Fibroblast of villous mesenchyme (primary cell): ENCODE results near the gene HIPK4. TPM values are rescaled to one million over a fixed set of nuclear protein-coding genes. Genes with fewer than 3 reads are reported as not detected.

Experiments
- DNase-seq: peaks from one replicate; pipeline ENCODE4 v3.0.0-alpha.2; 2010; ENCODE audit warnings: low read depth
- H3K4me3 ChIP-seq: 2 replicates; pipeline ENCODE4 v1.5.1; 2011; ENCODE audit warnings: low read depth, mild to moderate bottlenecking, low read length
- total RNA-seq: library from RNA; depleted of rRNA; stranded (reverse); fragments of >200 nt; gene quantifications from 2 replicates; pipeline ENCODE4 v1.2.3, GENCODE V29; 2012
- TF ChIP-seq, protein P1 (sequence below): IDR thresholded peaks from 2 replicates; pipeline ENCODE4 v1.5.1; 2012; ENCODE audit warnings: low read depth, mild to moderate bottlenecking, low read length; ENCODE audit not compliant: insufficient read depth

The HIPK4 gene
- total RNA-seq, 1 donor: under 0.01 TPM

DNA sequence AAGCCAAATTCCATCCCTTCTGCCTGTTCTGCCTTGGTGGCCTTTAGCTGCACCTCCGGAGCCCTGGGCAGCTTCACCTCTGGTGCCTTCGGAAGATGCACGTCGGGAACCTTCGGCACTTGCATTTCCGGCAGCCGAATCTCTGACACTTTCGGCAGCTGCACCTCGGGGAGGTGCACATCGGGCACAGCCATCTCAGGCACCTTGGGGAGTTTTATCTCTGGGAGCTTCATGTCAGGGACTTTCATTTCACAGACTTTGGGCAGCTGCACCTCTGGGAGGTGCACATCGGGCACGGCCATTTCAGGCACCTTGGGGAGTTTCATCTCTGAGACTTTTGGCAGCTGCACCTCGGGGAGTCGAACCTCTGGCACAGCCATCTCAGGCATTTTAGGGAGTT lies 6.0 kb upstream of the HIPK4 start:
- no peak overlapping the region for H3K4me3 ChIP-seq
- TF ChIP-seq, protein P1, sequence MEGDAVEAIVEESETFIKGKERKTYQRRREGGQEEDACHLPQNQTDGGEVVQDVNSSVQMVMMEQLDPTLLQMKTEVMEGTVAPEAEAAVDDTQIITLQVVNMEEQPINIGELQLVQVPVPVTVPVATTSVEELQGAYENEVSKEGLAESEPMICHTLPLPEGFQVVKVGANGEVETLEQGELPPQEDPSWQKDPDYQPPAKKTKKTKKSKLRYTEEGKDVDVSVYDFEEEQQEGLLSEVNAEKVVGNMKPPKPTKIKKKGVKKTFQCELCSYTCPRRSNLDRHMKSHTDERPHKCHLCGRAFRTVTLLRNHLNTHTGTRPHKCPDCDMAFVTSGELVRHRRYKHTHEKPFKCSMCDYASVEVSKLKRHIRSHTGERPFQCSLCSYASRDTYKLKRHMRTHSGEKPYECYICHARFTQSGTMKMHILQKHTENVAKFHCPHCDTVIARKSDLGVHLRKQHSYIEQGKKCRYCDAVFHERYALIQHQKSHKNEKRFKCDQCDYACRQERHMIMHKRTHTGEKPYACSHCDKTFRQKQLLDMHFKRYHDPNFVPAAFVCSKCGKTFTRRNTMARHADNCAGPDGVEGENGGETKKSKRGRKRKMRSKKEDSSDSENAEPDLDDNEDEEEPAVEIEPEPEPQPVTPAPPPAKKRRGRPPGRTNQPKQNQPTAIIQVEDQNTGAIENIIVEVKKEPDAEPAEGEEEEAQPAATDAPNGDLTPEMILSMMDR: no peak
- DNase-seq: no peak

DNA sequence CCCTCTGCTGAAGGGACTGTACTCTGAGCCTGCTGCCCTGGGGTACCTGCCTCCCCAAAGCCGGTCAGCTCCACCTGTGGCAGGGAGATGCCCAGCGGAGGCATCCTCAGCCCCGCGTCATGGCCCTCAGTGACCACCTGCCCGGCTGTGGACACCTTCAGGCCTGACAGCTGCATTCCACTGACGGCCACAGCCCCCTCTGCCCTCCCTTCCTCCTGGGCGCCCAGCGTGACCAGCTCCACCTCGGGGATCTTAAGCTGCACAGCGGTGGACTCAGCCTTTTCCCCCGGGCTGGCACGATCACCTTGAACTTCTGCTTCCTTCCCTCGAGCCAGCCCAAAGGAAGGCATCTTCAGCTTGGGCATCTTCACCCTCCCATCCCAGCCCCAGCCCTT lies 4.8 kb upstream of the HIPK4 start:
- no peak for DNase-seq

DNA sequence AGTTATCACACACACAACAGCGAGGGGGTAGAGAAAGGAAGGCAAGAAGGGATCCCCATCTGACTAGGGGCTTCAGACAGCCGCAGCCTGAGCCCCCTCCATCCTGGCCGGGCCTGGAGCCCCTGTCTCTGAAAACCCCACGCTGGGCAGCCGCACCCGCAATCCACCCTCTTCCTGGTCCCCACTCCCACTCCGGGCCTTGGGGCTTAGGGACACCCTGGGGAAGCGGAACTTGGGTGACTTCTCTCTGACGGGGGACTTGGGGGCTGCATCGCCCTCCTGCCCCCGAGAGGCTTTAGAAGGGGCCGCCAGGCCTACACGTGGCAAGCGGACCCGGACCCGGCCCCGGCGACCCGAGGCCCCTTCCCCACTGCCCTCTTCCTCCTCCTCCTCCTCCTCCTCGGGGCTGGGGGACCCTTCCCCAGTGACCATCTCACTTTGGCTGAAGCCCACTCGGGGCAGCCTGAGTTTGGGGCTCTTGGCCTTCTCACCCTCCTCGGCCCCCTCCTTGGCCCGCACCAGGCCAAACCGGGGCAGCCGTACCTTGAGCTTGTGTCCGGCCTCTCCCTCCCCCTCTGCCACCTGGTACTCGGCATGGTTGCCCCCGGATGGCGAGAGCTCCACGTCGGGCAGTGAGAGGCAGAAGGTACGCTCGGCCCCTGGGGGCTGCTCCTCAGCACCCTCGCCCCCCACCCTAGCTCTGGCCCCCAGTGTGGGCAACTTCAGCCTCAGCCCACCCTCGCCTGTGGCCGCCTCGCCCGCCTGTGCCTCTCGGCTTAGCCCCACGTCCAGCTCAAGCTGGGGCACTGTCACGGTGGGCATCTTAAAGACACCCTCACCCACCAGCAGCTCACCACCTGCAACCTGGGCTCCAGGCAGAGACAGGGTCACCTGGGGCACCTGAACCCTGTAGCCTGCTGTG lies 4.2 kb upstream of the HIPK4 start:
- DNase-seq: no peak
- H3K4me3 ChIP-seq: no peak overlapping the region
- TF ChIP-seq, protein P1: no peak

More for the DNA sequence above, 4.8 kb upstream of the HIPK4 start:
- H3K4me3 ChIP-seq: no peak overlapping the region
- TF ChIP-seq, protein P1: no peak

DNA sequence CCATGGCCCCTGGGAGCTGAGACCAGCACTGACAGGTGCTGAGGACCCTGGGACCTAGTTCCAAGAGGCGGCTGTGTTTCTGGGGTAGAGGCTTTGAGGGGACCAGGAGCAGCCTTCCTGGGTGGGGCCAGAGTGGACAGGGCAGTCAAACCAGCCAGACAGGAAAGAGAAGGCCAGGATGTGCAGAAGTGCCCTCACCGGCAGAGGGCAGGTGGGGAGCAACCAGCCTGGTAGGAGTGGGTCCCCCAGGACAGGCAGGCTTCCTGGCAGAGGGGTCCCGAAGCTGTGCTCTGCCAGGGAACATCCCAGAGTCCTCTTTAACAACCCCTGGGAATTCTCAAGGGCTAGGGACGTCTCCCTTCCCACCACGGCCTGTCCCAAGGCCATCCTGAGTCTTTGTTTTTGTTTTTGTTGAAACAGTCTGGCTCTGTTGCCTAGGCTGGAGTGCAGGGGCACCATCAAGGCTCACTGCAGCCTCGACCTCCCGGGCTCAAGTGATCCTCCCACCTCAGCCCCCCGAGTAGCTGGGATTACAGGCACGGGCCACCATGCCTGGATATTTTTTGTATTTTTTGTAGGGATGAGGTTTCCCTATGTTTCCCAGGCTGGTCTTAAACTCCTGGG lies 3.0 kb upstream of the HIPK4 start:
- no peak for DNase-seq
- no peak overlapping the region for H3K4me3 ChIP-seq
- TF ChIP-seq, protein P1: peak; percentile 26

DNA sequence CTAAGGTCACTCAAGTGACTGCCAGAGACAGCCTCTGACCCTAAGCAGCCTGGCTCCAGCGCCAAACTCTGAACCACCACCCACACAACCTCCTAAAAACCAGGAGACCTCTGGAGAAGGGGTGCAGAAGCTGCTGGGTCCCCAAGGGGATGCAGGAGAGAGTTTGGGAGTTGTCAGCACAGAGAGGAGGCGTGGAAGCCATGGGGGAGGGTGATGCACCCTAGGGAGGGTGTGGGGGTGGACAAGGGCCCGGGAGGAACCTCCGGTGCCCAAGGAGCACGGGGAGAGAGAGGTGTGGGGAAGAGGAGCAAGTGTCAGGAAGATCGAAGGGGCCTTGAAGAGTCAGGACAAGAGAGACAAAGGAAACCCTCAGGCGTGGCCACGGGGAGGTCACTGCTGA lies 2.1 kb upstream of the HIPK4 start:
- DNase-seq: no peak
- H3K4me3 ChIP-seq: no peak overlapping the region
- TF ChIP-seq, protein P1: no peak

GRCh38 chr19:40389404-40390083 lies 437 bp downstream of the HIPK4 start:
- TF ChIP-seq, protein P1: no peak
- no peak for DNase-seq
- no peak overlapping the region for H3K4me3 ChIP-seq
